ENCODE measurements around the gene GLIS1. TPM values are rescaled to one million over a fixed set of nuclear protein-coding genes. Genes with fewer than 3 reads are reported as not detected.

The GLIS1 gene
- total and polyA plus RNA-seq, 2 donors (not counting 3 experiments of a cell fraction or from before 2014, with no cell fraction given) = not detected

GRCh38 chr1:53660666-53661065 lies 78.3 kb downstream of the GLIS1 start:
- no peak for DNase-seq (ENCODE audit: low read depth, low spot score)
- no peak overlapping the region for H3K9ac ChIP-seq (replicated peaks; ENCODE audit: extremely low read depth, insufficient read depth, low read length)
- no peaks in the 10 kb centered on the region for H3K4me1 ChIP-seq (ENCODE audit: control insufficient read depth, extremely low read depth, insufficient read depth, low read length)
- ChIA-PET POLR2A (no interaction called here), CTCF (no interaction called here)
- no TSS peak for BruUV-seq (replicated peaks)
- no peak overlapping the region for H3K4me2 ChIP-seq (ENCODE audit: insufficient read depth, low read length)
- H3K27ac ChIP-seq (ENCODE audit: insufficient read depth, low read depth, low read length) = no peak overlapping the region
- peaks cover 0 to 6% of the 10 kb centered on the region in 2 experiments for H3K27me3 ChIP-seq (ENCODE audit: control insufficient read depth in 2 of 2, insufficient read depth in 2 of 2, low read length in 2 of 2)
- H2AFZ ChIP-seq (ENCODE audit: low read depth, low read length) = no peak overlapping the region
- no peak for FAIRE-seq
- H3K79me2 ChIP-seq (ENCODE audit: control insufficient read depth, insufficient read depth, low read length) = no peaks in the 10 kb centered on the region
- no peaks in the 10 kb centered on the region for H3K36me3 ChIP-seq (ENCODE audit: control insufficient read depth in 2 of 2, extremely low read depth in 1 of 2, insufficient read depth in 2 of 2, low read length in 2 of 2)
- no peaks in the 10 kb centered on the region for H4K20me1 ChIP-seq (replicated peaks; ENCODE audit: control insufficient read depth, extremely low read depth, insufficient read depth, low read length)
- intact Hi-C loops (cut with micrococcal nuclease) (no loop called here), dilution Hi-C loops (cut with MboI; ENCODE audit: extremely low pct_ligation_motif_present, low sequenced_read_pairs) (no loop called here)
- no peaks in the 10 kb centered on the region for H3K9me3 ChIP-seq (replicated peaks; ENCODE audit: control insufficient read depth, insufficient read depth, low read length)
- H3K9me1 ChIP-seq (replicated peaks; ENCODE audit: control insufficient read depth, extremely low read depth, insufficient read depth, low read length) = no peaks in the 10 kb centered on the region
- H3K4me3 ChIP-seq (replicated peaks in 1 of 3; ENCODE audit: insufficient read depth in 1 of 3, low read depth in 1 of 3, low read length in 3 of 3) = no peak overlapping the region
- TF ChIP-seq FOS (IDR thresholded peaks at IDR 0.05; ENCODE audit: borderline replicate concordance, insufficient read depth, low read length) (no peak), MYC (IDR thresholded peaks at IDR 0.05; ENCODE audit: low read depth, low read length) (no peak), MAX (IDR thresholded peaks at IDR 0.05; ENCODE audit: insufficient read depth, insufficient read length) (no peak), GATA2 (IDR thresholded peaks at IDR 0.05; ENCODE audit: insufficient read depth, insufficient read length, low read depth, low read length) (no peak), CTCF (IDR thresholded peaks at IDR 0.05; ENCODE audit: extremely low read depth in 1 of 2, insufficient read depth in 1 of 2, low read depth in 1 of 2, low read length in 2 of 2) (no peak), POLR2AphosphoS5 (IDR thresholded peaks at IDR 0.05; ENCODE audit: insufficient read depth, low read depth, low read length) (no peak), POLR2A (IDR thresholded peaks at IDR 0.05; ENCODE audit: low read depth, low read length) (no peak), EZH2 (IDR thresholded peaks at IDR 0.05; ENCODE audit: borderline replicate concordance, low read depth, low read length, severe bottlenecking) (no peak), JUN (IDR thresholded peaks at IDR 0.05; ENCODE audit: borderline replicate concordance, insufficient read depth, insufficient read length, low read depth) (no peak)
